Colon (tissue), 2 donors: Measurements from ENCODE around the gene SPACA5B.
"Not testable (repeated sequence)": the region's sequence is repeated elsewhere in the genome, so short reads cannot be mapped to it uniquely, and the experiment has no call there.

Experiments used
- FAIRE-seq: peaks from 2 replicates; lab custom pipeline; 2012; peaks lifted over from hg19 to GRCh38; lab: Jason Lieb, UNC
- donor health status: control.
- donor health status: control.

Gene SPACA5B

GRCh38 chrX:48130326-48130725 lies at the start of gene SPACA5B:
TSS of gene SPACA5B (plus strand) at chrX:48130626. CDS start at chrX:48130688, 62 bp downstream.
- not testable (repeated sequence) for FAIRE-seq

GRCh38 chrX:48083212-48083611 lies 47.2 kb upstream of the SPACA5B start:
- no peak for FAIRE-seq

GRCh38 chrX:48083706-48084105 lies 46.7 kb upstream of the SPACA5B start:
- FAIRE-seq, result no peak

GRCh38 chrX:48086082-48086481 lies 44.3 kb upstream of the SPACA5B start:
- no peak for FAIRE-seq

- no peak for FAIRE-seq
Observed at GRCh38 chrX:48090123-48090522, 40.3 kb upstream of the SPACA5B start.

- FAIRE-seq, result not testable (repeated sequence)
Observed at GRCh38 chrX:48092558-48092957, 37.9 kb upstream of the SPACA5B start.

GRCh38 chrX:48101443-48101842 lies 29.0 kb upstream of the SPACA5B start:
- no peak for FAIRE-seq

GRCh38 chrX:48102874-48103374 lies 27.5 kb upstream of the SPACA5B start:
- FAIRE-seq, result no peak

GRCh38 chrX:48107717-48108116 lies 22.7 kb upstream of the SPACA5B start:
- FAIRE-seq, result no peak

GRCh38 chrX:48125286-48125685 lies 5.1 kb upstream of the SPACA5B start:
- not testable (repeated sequence) for FAIRE-seq

- not testable (repeated sequence) for FAIRE-seq
Observed at GRCh38 chrX:48132308-48132844, 1.9 kb downstream of the SPACA5B start.

GRCh38 chrX:48139076-48139475 lies 8.7 kb downstream of the SPACA5B start:
- FAIRE-seq, result not testable (repeated sequence)

- peak; percentile 88 for FAIRE-seq
Observed at GRCh38 chrX:48141810-48142508, 11.5 kb downstream of the SPACA5B start.

- peak; percentile 75 for FAIRE-seq
Observed at GRCh38 chrX:48142697-48143096, 12.3 kb downstream of the SPACA5B start.

- no peak for FAIRE-seq
Observed at GRCh38 chrX:48153769-48154168, 23.3 kb downstream of the SPACA5B start.

GRCh38 chrX:48154796-48155195 lies 24.4 kb downstream of the SPACA5B start:
- no peak for FAIRE-seq

GRCh38 chrX:48156014-48156413 lies 25.6 kb downstream of the SPACA5B start:
- no peak for FAIRE-seq

GRCh38 chrX:48165241-48165640 lies 34.8 kb downstream of the SPACA5B start:
- no peak for FAIRE-seq

GRCh38 chrX:48166322-48166721 lies 35.9 kb downstream of the SPACA5B start:
- FAIRE-seq, result not testable (repeated sequence)

GRCh38 chrX:48179691-48180090 lies 49.3 kb downstream of the SPACA5B start:
- no peak for FAIRE-seq

GRCh38 chrX:48180811-48181210 lies 50.4 kb downstream of the SPACA5B start:
- peak; percentile 94 for FAIRE-seq

- FAIRE-seq, result peak; percentile 10
Observed at GRCh38 chrX:48181882-48182281, 51.5 kb downstream of the SPACA5B start.
